Fibroblast of skin of right quadriceps (primary cell): Measurements from ENCODE around the gene KATNAL2.
A peak's percentile ranks its signal among the peaks of the same experiment; 100 is the strongest.

Experiments used
- DNase-seq: peaks from one replicate; pipeline ENCODE4 v3.0.0-alpha.2; 2013

Gene KATNAL2

GRCh38 chr18:47035156-47035671 is 117.8 kb downstream of the KATNAL2 start, which contains the start of gene ELOA2:
TSS of gene ELOA2 (minus strand) at chr18:47035621. CDS start at chr18:47035264, 357 bp downstream.
- no peak for DNase-seq

GRCh38 chr18:47036298-47036874 is 119.0 kb downstream of the KATNAL2 start:
- DNase-seq: no peak

- no peak for DNase-seq
Observed at GRCh38 chr18:47036927-47037578, 119.7 kb downstream of the KATNAL2 start.

- no peak for DNase-seq
Observed at GRCh38 chr18:47040982-47041381, 123.6 kb downstream of the KATNAL2 start.

- peak; percentile 38 for DNase-seq
Observed at GRCh38 chr18:47050468-47050867, 133.1 kb downstream of the KATNAL2 start.

GRCh38 chr18:47054369-47054768 is 137.0 kb downstream of the KATNAL2 start:
- DNase-seq: no peak

GRCh38 chr18:47062471-47062870 is 145.1 kb downstream of the KATNAL2 start:
- DNase-seq: no peak

GRCh38 chr18:47063096-47063495 is 145.7 kb downstream of the KATNAL2 start:
- DNase-seq: no peak

GRCh38 chr18:47067648-47068047 is 150.2 kb downstream of the KATNAL2 start:
- DNase-seq: no peak

- DNase-seq: peak; percentile 27
Observed at GRCh38 chr18:47075098-47075883, 157.9 kb downstream of the KATNAL2 start.

- no peak for DNase-seq
Observed at GRCh38 chr18:47077111-47077510, 159.7 kb downstream of the KATNAL2 start.

GRCh38 chr18:47080872-47081271 is 163.5 kb downstream of the KATNAL2 start:
- no peak for DNase-seq

- no peak for DNase-seq
Observed at GRCh38 chr18:47081578-47081977, 164.2 kb downstream of the KATNAL2 start.

- no peak for DNase-seq
Observed at GRCh38 chr18:47087676-47088075, 170.3 kb downstream of the KATNAL2 start.

- DNase-seq: no peak
Observed at GRCh38 chr18:47095810-47096209, 178.4 kb downstream of the KATNAL2 start.

- peak; percentile 53 for DNase-seq
Observed at GRCh38 chr18:47100212-47100831, 182.9 kb downstream of the KATNAL2 start.

GRCh38 chr18:47108373-47108772 is 191.0 kb downstream of the KATNAL2 start:
- no peak for DNase-seq

GRCh38 chr18:47108998-47109405 is 191.6 kb downstream of the KATNAL2 start:
- DNase-seq: no peak

- no peak for DNase-seq
Observed at GRCh38 chr18:47109720-47110119, 192.3 kb downstream of the KATNAL2 start.

- DNase-seq: peak; percentile 8
Observed at GRCh38 chr18:47110492-47111274, 193.3 kb downstream of the KATNAL2 start.

GRCh38 chr18:47113796-47114540 is 196.6 kb downstream of the KATNAL2 start:
- DNase-seq: peak; percentile 68

GRCh38 chr18:47115205-47115604 is 197.8 kb downstream of the KATNAL2 start:
- DNase-seq: no peak
